ENCODE results near the gene CNTNAP5. TPM values are rescaled to one million over a fixed set of nuclear protein-coding genes. Genes with fewer than 3 reads are reported as not detected.

CNTNAP5 gene
- total and polyA plus RNA-seq, 2 of the 13 experiments (the other 11 are each of a cell fraction or from before 2014, with no cell fraction given): not detected

DNA sequence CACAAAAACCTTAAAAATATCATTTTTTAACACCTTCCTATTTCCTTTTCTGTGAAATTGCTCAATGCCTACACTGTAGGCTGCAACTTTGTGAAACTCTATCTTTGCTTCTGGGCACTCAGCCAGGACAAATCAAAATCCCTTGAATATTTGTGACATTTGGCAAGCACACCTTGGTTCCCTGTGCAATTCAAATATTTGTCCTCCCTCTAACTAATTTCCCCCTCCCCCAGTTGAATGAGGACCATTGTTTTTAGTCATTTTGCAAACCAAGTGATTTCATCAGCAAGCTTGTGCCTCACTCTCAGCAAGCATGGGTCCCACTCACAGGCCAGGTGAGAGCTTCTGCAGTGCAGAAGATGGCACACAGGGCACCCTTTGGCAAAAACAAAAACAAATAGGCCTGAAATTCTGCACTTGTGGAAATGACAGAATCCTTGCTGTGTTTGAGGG is 541.5 kb downstream of the CNTNAP5 start (continued):
- TF ChIP-seq, protein P1, sequence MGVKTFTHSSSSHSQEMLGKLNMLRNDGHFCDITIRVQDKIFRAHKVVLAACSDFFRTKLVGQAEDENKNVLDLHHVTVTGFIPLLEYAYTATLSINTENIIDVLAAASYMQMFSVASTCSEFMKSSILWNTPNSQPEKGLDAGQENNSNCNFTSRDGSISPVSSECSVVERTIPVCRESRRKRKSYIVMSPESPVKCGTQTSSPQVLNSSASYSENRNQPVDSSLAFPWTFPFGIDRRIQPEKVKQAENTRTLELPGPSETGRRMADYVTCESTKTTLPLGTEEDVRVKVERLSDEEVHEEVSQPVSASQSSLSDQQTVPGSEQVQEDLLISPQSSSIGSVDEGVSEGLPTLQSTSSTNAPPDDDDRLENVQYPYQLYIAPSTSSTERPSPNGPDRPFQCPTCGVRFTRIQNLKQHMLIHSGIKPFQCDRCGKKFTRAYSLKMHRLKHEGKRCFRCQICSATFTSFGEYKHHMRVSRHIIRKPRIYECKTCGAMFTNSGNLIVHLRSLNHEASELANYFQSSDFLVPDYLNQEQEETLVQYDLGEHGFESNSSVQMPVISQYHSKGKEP (CRISPR knock-in tag; IDR thresholded peaks at IDR 0.05): no peak
- peak; percentile 54; the same call in 1 of the 2 replicates for TF ChIP-seq JUN (CRISPR knock-in tag; IDR thresholded peaks at IDR 0.05)
- TF ChIP-seq BHLHE40 (IDR thresholded peaks at IDR 0.05; ENCODE audit: low read length): 0 out of 2 replicates have a peak, but pooled peaks have one; percentile 18
- no peak for TF ChIP-seq ZFYVE20 (CRISPR knock-in tag; IDR thresholded peaks at IDR 0.05; ENCODE audit: borderline replicate concordance, low read depth)
- no peak for TF ChIP-seq KMT2A (CRISPR knock-in tag; IDR thresholded peaks at IDR 0.05)
- TF ChIP-seq ZBTB38 (CRISPR knock-in tag; IDR thresholded peaks at IDR 0.05): no peak
- TF ChIP-seq, protein P2, sequence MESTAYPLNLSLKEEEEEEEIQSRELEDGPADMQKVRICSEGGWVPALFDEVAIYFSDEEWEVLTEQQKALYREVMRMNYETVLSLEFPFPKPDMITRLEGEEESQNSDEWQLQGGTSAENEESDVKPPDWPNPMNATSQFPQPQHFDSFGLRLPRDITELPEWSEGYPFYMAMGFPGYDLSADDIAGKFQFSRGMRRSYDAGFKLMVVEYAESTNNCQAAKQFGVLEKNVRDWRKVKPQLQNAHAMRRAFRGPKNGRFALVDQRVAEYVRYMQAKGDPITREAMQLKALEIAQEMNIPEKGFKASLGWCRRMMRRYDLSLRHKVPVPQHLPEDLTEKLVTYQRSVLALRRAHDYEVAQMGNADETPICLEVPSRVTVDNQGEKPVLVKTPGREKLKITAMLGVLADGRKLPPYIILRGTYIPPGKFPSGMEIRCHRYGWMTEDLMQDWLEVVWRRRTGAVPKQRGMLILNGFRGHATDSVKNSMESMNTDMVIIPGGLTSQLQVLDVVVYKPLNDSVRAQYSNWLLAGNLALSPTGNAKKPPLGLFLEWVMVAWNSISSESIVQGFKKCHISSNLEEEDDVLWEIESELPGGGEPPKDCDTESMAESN (CRISPR knock-in tag; conservative IDR thresholded peaks at IDR 0.05): peak; percentile 88
- peak; percentile 89; the same call in 1 of the 2 replicates for TF ChIP-seq MIER3 (CRISPR knock-in tag; IDR thresholded peaks at IDR 0.05; ENCODE audit: borderline replicate concordance)
- no peak for TF ChIP-seq U2AF2 (IDR thresholded peaks at IDR 0.05; ENCODE audit: low read depth, low read length)
- no peak for TF ChIP-seq ZNF839 (CRISPR knock-in tag; IDR thresholded peaks at IDR 0.05; ENCODE audit: borderline replicate concordance)
- no peak for TF ChIP-seq PAF1 (CRISPR knock-in tag; IDR thresholded peaks at IDR 0.05)
- no peak for TF ChIP-seq RARG (CRISPR knock-in tag; IDR thresholded peaks at IDR 0.05; ENCODE audit: low read depth)
- TF ChIP-seq, protein P3, sequence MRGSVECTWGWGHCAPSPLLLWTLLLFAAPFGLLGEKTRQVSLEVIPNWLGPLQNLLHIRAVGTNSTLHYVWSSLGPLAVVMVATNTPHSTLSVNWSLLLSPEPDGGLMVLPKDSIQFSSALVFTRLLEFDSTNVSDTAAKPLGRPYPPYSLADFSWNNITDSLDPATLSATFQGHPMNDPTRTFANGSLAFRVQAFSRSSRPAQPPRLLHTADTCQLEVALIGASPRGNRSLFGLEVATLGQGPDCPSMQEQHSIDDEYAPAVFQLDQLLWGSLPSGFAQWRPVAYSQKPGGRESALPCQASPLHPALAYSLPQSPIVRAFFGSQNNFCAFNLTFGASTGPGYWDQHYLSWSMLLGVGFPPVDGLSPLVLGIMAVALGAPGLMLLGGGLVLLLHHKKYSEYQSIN (CRISPR knock-in tag; IDR thresholded peaks at IDR 0.05; ENCODE audit: borderline replicate concordance): no peak
- TF ChIP-seq ZNF446 (CRISPR knock-in tag; IDR thresholded peaks at IDR 0.05): no peak
- TF ChIP-seq, protein P4, sequence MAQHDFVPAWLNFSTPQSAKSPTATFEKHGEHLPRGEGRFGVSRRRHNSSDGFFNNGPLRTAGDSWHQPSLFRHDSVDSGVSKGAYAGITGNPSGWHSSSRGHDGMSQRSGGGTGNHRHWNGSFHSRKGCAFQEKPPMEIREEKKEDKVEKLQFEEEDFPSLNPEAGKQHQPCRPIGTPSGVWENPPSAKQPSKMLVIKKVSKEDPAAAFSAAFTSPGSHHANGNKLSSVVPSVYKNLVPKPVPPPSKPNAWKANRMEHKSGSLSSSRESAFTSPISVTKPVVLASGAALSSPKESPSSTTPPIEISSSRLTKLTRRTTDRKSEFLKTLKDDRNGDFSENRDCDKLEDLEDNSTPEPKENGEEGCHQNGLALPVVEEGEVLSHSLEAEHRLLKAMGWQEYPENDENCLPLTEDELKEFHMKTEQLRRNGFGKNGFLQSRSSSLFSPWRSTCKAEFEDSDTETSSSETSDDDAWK (CRISPR knock-in tag; IDR thresholded peaks at IDR 0.05): no peak
- TF ChIP-seq, protein P5, sequence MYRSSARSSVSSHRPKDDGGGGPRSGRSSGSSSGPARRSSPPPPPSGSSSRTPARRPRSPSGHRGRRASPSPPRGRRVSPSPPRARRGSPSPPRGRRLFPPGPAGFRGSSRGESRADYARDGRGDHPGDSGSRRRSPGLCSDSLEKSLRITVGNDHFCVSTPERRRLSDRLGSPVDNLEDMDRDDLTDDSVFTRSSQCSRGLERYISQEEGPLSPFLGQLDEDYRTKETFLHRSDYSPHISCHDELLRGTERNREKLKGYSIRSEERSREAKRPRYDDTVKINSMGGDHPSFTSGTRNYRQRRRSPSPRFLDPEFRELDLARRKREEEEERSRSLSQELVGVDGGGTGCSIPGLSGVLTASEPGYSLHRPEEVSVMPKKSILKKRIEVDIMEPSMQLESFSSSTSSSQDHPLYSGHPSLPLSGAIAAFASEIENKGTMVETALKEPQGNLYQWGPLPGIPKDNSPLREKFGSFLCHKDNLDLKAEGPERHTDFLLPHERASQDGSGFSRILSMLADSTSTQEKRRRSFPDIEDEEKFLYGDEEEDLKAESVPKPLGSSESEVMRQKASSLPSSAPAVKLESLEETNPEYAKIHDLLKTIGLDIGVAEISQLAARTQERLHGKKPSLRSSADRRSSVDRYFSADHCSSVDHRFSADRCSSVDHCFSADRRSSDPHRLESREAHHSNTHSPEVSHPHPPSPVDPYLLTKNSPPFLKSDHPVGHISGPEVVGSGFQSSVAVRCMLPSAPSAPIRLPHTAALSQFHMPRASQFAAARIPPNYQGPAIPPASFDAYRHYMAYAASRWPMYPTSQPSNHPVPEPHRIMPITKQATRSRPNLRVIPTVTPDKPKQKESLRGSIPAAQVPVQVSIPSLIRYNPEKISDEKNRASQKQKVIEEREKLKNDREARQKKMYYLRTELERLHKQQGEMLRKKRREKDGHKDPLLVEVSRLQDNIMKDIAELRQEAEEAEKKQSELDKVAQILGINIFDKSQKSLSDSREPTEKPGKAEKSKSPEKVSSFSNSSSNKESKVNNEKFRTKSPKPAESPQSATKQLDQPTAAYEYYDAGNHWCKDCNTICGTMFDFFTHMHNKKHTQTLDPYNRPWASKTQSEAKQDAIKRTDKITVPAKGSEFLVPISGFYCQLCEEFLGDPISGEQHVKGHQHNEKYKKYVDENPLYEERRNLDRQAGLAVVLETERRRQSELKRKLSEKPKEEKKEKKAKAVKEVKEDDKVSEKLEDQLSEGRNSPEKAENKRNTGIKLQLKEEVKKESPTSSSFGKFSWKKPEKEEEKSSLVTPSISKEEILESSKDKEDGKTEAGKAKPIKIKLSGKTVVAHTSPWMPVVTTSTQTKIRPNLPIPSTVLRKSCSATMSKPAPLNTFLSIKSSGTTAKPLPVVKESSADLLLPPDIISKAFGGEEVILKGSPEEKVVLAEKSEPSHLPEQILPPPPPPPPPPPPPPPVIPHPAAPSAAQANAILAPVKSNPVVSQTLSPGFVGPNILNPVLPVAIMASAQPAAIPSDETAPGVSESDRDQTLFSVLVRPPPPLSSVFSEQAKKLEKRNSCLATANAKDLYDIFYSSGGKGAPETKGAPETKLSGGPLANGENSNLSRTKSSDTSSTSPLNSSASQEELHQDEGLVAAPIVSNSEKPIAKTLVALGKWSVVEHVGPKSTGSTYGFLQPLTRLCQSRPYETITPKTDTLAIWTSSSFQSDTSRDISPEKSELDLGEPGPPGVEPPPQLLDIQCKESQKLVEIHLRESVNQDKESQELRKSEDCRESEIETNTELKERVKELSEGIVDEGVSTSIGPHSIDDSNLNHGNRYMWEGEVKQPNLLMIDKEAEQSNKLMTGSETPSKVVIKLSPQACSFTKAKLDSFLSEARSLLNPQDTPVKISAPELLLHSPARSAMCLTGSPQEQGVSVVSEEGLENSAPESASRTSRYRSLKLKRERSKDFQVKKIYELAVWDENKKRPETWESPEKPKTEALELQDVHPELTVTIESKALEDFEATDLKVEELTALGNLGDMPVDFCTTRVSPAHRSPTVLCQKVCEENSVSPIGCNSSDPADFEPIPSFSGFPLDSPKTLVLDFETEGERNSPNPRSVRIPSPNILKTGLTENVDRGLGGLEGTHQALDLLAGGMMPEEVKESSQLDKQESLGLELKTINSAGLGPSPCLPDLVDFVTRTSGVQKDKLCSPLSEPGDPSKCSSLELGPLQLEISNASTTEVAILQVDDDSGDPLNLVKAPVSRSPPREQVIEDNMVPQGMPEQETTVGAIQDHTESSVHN (CRISPR knock-in tag; IDR thresholded peaks at IDR 0.05): no peak
